Heart left ventricle (tissue), 16 donors: ENCODE results near the gene ZNF80. TPM values are rescaled to one million over a fixed set of nuclear protein-coding genes. Genes with fewer than 3 reads are reported as not detected.

Experiments used
- ATAC-seq, 4 donors: fragments of 200-7000 bp; cut with Tn5 transposase; one replicate each; pipeline ENCODE4 v1.9.1; 2020 to 2022; ENCODE audit warnings: moderate library complexity in 4 of 4, mild to moderate bottlenecking in 3 of 4, moderate number of reproducible peaks in 1 of 4
- DNase-seq, 5 donors: peaks; one replicate each; pipeline ENCODE4 v3.0.0-alpha.2; 2020
- H3K27ac ChIP-seq, 12 donors: fragments of 200-600 bp; sonication (generic) in 4 of 12; one replicate each; pipeline versions ENCODE4 v1.5.0 to v1.8.0; 2016 to 2022; ENCODE audit warnings: mild to moderate bottlenecking in 2 of 12
- H3K27me3 ChIP-seq, 9 donors: fragments of 200-600 bp; sonication (generic) in 2 of 9; one replicate each; pipeline versions ENCODE4 v1.5.1 to v1.8.0; 2016 to 2022; ENCODE audit warnings: mild to moderate bottlenecking in 3 of 9
- H3K36me3 ChIP-seq, 9 donors: fragments of 200-600 bp; sonication (generic) in 2 of 9; one replicate each; pipeline versions ENCODE4 v1.5.0 to v1.8.0; 2018 to 2022; ENCODE audit warnings: mild to moderate bottlenecking in 2 of 9
- H3K4me1 ChIP-seq, 12 donors: fragments of 200-600 bp; sonication (generic) in 4 of 12; one replicate each; pipeline versions ENCODE4 v1.5.0 to v1.8.0; 2016 to 2022; ENCODE audit warnings: mild to moderate bottlenecking in 3 of 12
- H3K4me3 ChIP-seq, 12 donors: fragments of 200-600 bp; sonication (generic) in 4 of 12; one replicate each; pipeline versions ENCODE4 v1.5.0 to v1.8.0; 2017 to 2022; ENCODE audit warnings: mild to moderate bottlenecking in 9 of 12, moderate library complexity in 4 of 12
- H3K9me3 ChIP-seq, 12 donors: fragments of 200-600 bp; sonication (generic) in 4 of 12; one replicate each; pipeline versions ENCODE4 v1.5.0 to v1.8.0; 2016 to 2022; ENCODE audit warnings: mild to moderate bottlenecking in 1 of 12
- CTCF ChIP-seq, 12 donors: fragments of 200-600 bp; sonication (generic) in 4 of 12; IDR thresholded peaks; one replicate each; pipeline versions ENCODE4 v1.5.0 to v1.8.0; 2018 to 2022; ENCODE audit warnings: antibody characterized with exemption in 12 of 12, mild to moderate bottlenecking in 5 of 12
- POLR2A ChIP-seq, 2 donors: fragments of 450-650 bp; IDR thresholded peaks; one replicate each; pipeline ENCODE4 v1.6.1; 2017; ENCODE audit warnings: antibody characterized with exemption in 2 of 2, mild to moderate bottlenecking in 2 of 2, moderate library complexity in 2 of 2
- WGBS, 4 donors: extraction: QIAGEN DNeasy Blood & Tissue Kit in 2 of 4; methylation state at CpG; one replicate each; pipeline versions ENCODE4 v1.1.5 to v1.1.7; 2013 to 2018; 5-methylcytosine and 5-hydroxymethylcytosine counted together
- intact Hi-C, 10 donors: fragments of 100-400 bp; cut with DNase I; formaldehyde crosslinking; loops; one replicate each; pipeline versions ENCODE4 v1.11.1 to v1.14.2; 2022
- polyA plus RNA-seq, 2 donors: library from polyadenylated mRNA; stranded (reverse); fragments of 200-250 nt; gene quantifications; one replicate each; pipeline ENCODE4 v1.2.3, GENCODE V29; 2013
- total RNA-seq, 9 donors: library from RNA; depleted of rRNA in 2 of 9; stranded (reverse); fragments of >200 nt in 2 of 9; fragmentation: NEBNext Ultra II Directional in 3 of 9; extraction: Animal tissue kit (Norgen Biotek cat#: 25700) in 3 of 9; gene quantifications; one replicate each; pipeline versions ENCODE4 v1.1.0 to v1.2.4, GENCODE V29; 2016 to 2023
- donor health status: ischemic (EF 13 %, LVEDD 7.1; RV severe dilation, severe dysfunction).
- donor health status: healthy with polysubstance abuse.
- donor health status: DM: no; HTN: yes; CAD: no.
- donor health status: DM: no; HTN: no; CAD: no.
- donor health status: ischemic (EF 25% LVEDD 6.9; RV normal size, moderate dysfunction).
- donor health status: ischemic (EF 25% LVEDD 5.7; RV mildly dilated, moderate dysfunction).
- donor health status: healthy.
- donor health status: DM: yes; HTN: yes; CAD: no.
- donor health status: ischemic (EF 35%, LVEDD 5.7; RV mildly dilated, moderate dysfunction).
- donor health status: nonischemic (EF 11% LVEDD 7.7; RV severe dilation, severe dysfunction).
- donor health status: DM: yes; HTN: yes; CAD: no.
- donor health status: PGD.
- donor health status: ischemic (EF 29% LVEDD 5.4; RV normal size, mild dysfunction).
- donor health status: nonischemic (EF 23%, LVEDD 6.1; RV moderate dilation, normal function).

ZNF80 gene
- total and polyA plus RNA-seq, 11 donors = 0.09 to 0.11 TPM; not detected in 9

- Histone ChIP-seq H3K4me3 (peak overlapping the region in 7 of 12 donors; percentile 11 to 48 (median 24)), H3K9me3 (no peaks in the 10 kb centered on the region), H3K4me1 (peaks cover 0 to 23% (median 3%) of the 10 kb centered on the region in 12 donors), H3K36me3 (no peaks in the 10 kb centered on the region), H3K27ac (peak overlapping the region in 2 of 12 donors; percentile 34 to 87), H3K27me3 (peaks cover 0 to 14% (median 2%) of the 10 kb centered on the region in 9 donors)
- intact Hi-C loops = no loop called here
- DNase-seq = peak in 1 of 5 donors; percentile 27
- peak in 3 of 4 donors; percentile 50 to 71 (median 57) for ATAC-seq
- TF ChIP-seq CTCF (IDR thresholded peaks at IDR 0.05) (no peak), POLR2A (IDR thresholded peaks at IDR 0.05) (no peak)
- 11 to 18% (median 14%) methylated on average over 19 of the region's 19 CpGs for WGBS, 4 donors
These were observed 23.5 kb downstream of the ZNF80 start for GRCh38 chr3:114213627-114214541.

- H3K4me1 ChIP-seq = peaks cover 0 to 23% (median 3%) of the 10 kb centered on the region in 12 donors
- 27 to 36% (median 30%) methylated on average over 4 of the region's 4 CpGs for WGBS, 4 donors
- no peak for ATAC-seq
- H3K27me3 ChIP-seq = peaks cover 0 to 14% (median 2%) of the 10 kb centered on the region in 9 donors
- H3K9me3 ChIP-seq = no peaks in the 10 kb centered on the region
- peak overlapping the region in 2 of 12 donors; percentile 24 to 48 for H3K4me3 ChIP-seq
- peak overlapping the region in 1 of 12 donors; percentile 87 for H3K27ac ChIP-seq
- H3K36me3 ChIP-seq = no peaks in the 10 kb centered on the region
- TF ChIP-seq CTCF (IDR thresholded peaks at IDR 0.05) = no peak
- TF ChIP-seq POLR2A (IDR thresholded peaks at IDR 0.05) = no peak
- DNase-seq = no peak
- intact Hi-C loops = no loop called here
These were observed 24.1 kb downstream of the ZNF80 start for GRCh38 chr3:114213292-114213626.

- no peak for ATAC-seq
- Histone ChIP-seq H3K4me1 (peaks cover 0 to 23% (median 3%) of the 10 kb centered on the region in 12 donors), H3K9me3 (no peaks in the 10 kb centered on the region), H3K27ac (peak overlapping the region in 1 of 12 donors; percentile 87), H3K27me3 (peaks cover 0 to 14% (median 2%) of the 10 kb centered on the region in 9 donors), H3K36me3 (no peaks in the 10 kb centered on the region), H3K4me3 (no peak overlapping the region)
- 67 to 80% (median 76%) methylated on average over 4 of the region's 4 CpGs for WGBS, 4 donors
- TF ChIP-seq CTCF (IDR thresholded peaks at IDR 0.05) = no peak
- no peak for TF ChIP-seq POLR2A (IDR thresholded peaks at IDR 0.05)
- intact Hi-C loops = no loop called here
- no peak for DNase-seq
These were observed 24.7 kb downstream of the ZNF80 start for GRCh38 chr3:114212646-114213045.

- 69 to 74% (median 72%) methylated on average over 4 of the region's 4 CpGs for WGBS, 4 donors
- no peak for ATAC-seq
These were observed 29.6 kb downstream of the ZNF80 start for GRCh38 chr3:114207768-114208167.

More at GRCh38 chr3:114207768-114208167, 29.6 kb downstream of the ZNF80 start:
- DNase-seq = no peak
- Histone ChIP-seq H3K9me3 (no peaks in the 10 kb centered on the region), H3K27ac (no peak overlapping the region), H3K36me3 (no peaks in the 10 kb centered on the region), H3K27me3 (peaks cover 0 to 5% (median 0%) of the 10 kb centered on the region in 9 donors), H3K4me3 (no peak overlapping the region), H3K4me1 (peaks cover 0 to 3% (median 0%) of the 10 kb centered on the region in 12 donors)
- intact Hi-C loops = no loop called here
- no peak for TF ChIP-seq POLR2A (IDR thresholded peaks at IDR 0.05)
- TF ChIP-seq CTCF (IDR thresholded peaks at IDR 0.05) = no peak
